K562 (cell line): Measurements from ENCODE around the gene MASTL. TPM values are rescaled to one million over a fixed set of nuclear protein-coding genes. Genes with fewer than 3 reads are reported as not detected.

ENCODE experiments used
- ATAC-seq: fragments of 200-7000 bp; cut with Tn5 transposase; 3 replicates; pipeline ENCODE4 v1.9.1; 2020; ENCODE audit warnings: moderate library complexity
- Bru-seq: library from RNA; stranded (reverse); fragments of 400-500 nt; gene quantifications from one replicate; lab custom pipeline; 2021; lab: Mats Ljungman, UMichigan
- BruChase-seq, 2 experiments: library from RNA; stranded (reverse); fragments of 400-500 nt; gene quantifications; one replicate each; lab custom pipeline; 2021; lab: Mats Ljungman, UMichigan
- BruUV-seq: library from RNA; stranded (reverse); fragments of 400-500 nt; replicated peaks from 2 replicates; lab custom pipeline; 2021; lab: Mats Ljungman, UMichigan
- CTCF ChIA-PET: fragments of 300-600 bp; formaldehyde crosslinking; extraction: SDS; loops from one replicate; lab custom pipeline; 2021; ENCODE audit warnings: low intra/inter-chr PET ratio; lab: Yijun Ruan, JAX
- POLR2A ChIA-PET: fragments of 300-600, 350-650 bp; sonication (Branson Sonifier 250); formaldehyde crosslinking; extraction: SDS; loops from one replicate; lab custom pipeline; 2021; ENCODE audit warnings: antibody characterized with exemption, inconsistent platforms; lab: Yijun Ruan, JAX
- DNase-seq, 4 experiments: peaks; one replicate each; pipeline versions ENCODE4 v3.0.0 to v3.0.0-alpha.2; 2011 to 2018; ENCODE audit warnings: low spot score in 3 of 4, mixed read lengths in 3 of 4; ENCODE audit errors: extremely low read depth in 1 of 4
- FAIRE-seq: peaks from 2 replicates; lab custom pipeline; 2011; peaks lifted over from hg19 to GRCh38; lab: Jason Lieb, UNC
- H2AFZ ChIP-seq: 2 replicates; pipeline ENCODE4 v1.6.0; 2011; ENCODE audit warnings: low read depth, low read length, control low read depth, inconsistent platforms
- H3K27ac ChIP-seq: fragments of 200-600 bp; 3 replicates; pipeline ENCODE4 v1.8.0; 2011; ENCODE audit warnings: low read depth, mild to moderate bottlenecking, control low read depth, inconsistent platforms, low read length, moderate library complexity, mixed read lengths; ENCODE audit errors: extremely low read depth
- H3K27me3 ChIP-seq, 2 experiments: fragments of 300-600 bp in 1 of 2; 2 replicates in 1 of 2; 3 replicates in 1 of 2; pipeline versions ENCODE4 v1.6.0 to v1.8.0; 2011; ENCODE audit warnings: inconsistent platforms in 2 of 2, low read length in 2 of 2, mild to moderate bottlenecking in 1 of 2, mixed read lengths in 1 of 2, moderate library complexity in 1 of 2; ENCODE audit not compliant: control insufficient read depth in 2 of 2, insufficient read depth in 2 of 2
- H3K36me3 ChIP-seq: fragments of 300-600 bp; 3 replicates; pipeline ENCODE4 v1.8.0; 2011; ENCODE audit warnings: mild to moderate bottlenecking, low read length, inconsistent platforms; ENCODE audit not compliant: control insufficient read depth, insufficient read depth
- H3K4me1 ChIP-seq, 2 experiments: fragments of 200-600 bp in 1 of 2; replicated peaks in 1 of 2; 2 replicates in 1 of 2; 3 replicates in 1 of 2; pipeline versions ENCODE4 v1.5.1 to v1.8.0; 2011; ENCODE audit warnings: inconsistent platforms in 2 of 2, low read length in 2 of 2, mild to moderate bottlenecking in 1 of 2, mixed read lengths in 1 of 2, moderate library complexity in 1 of 2; ENCODE audit not compliant: control insufficient read depth in 2 of 2, insufficient read depth in 2 of 2
- H3K4me2 ChIP-seq: 2 replicates; pipeline ENCODE4 v1.6.1; 2011; ENCODE audit warnings: low read length, control low read depth, inconsistent platforms, mixed read lengths; ENCODE audit not compliant: insufficient read depth
- H3K4me3 ChIP-seq: fragments of 200-600 bp; sonication (generic), shearing (Covaris generic); 2 replicates; pipeline ENCODE4 v1.5.1; 2016; ENCODE audit warnings: control low read depth, inconsistent platforms
- H3K79me2 ChIP-seq: fragments of 200-600 bp; 3 replicates; pipeline ENCODE4 v1.8.0; 2011; ENCODE audit warnings: low read length, inconsistent platforms; ENCODE audit not compliant: control insufficient read depth, insufficient read depth
- H3K9ac ChIP-seq, 2 experiments: 2 replicates each; pipeline versions ENCODE4 v1.6.0 to v1.6.1; 2011; ENCODE audit warnings: low read depth in 2 of 2, low read length in 2 of 2, control low read depth in 1 of 2, inconsistent platforms in 1 of 2, mild to moderate bottlenecking in 1 of 2, mixed read lengths in 1 of 2; ENCODE audit not compliant: insufficient read depth in 1 of 2
- H3K9me1 ChIP-seq: one replicate; pipeline ENCODE4 v1.6.0; 2011; ENCODE audit warnings: inconsistent platforms, mild to moderate bottlenecking, low read length, moderate library complexity; ENCODE audit not compliant: control insufficient read depth, insufficient read depth
- H3K9me3 ChIP-seq: replicated peaks from 2 replicates; pipeline ENCODE4 v1.5.1; 2011; ENCODE audit warnings: low read depth, low read length, inconsistent platforms; ENCODE audit not compliant: control insufficient read depth, insufficient read depth
- H4K20me1 ChIP-seq: replicated peaks from 2 replicates; pipeline ENCODE4 v1.6.1; 2011; ENCODE audit warnings: low read length, inconsistent platforms, mixed read lengths; ENCODE audit not compliant: control insufficient read depth, insufficient read depth
- CREM ChIP-seq: IDR thresholded peaks from 2 replicates; pipeline ENCODE4 v1.6.1; 2014; ENCODE audit warnings: antibody characterized with exemption, low read depth
- ELF1 ChIP-seq: fragments of 200-800 bp; sonication (Bioruptor generic); IDR thresholded peaks from 2 replicates; pipeline ENCODE4 v1.6.1; 2016; ENCODE audit warnings: missing genetic modification characterization, missing compliant biosample characterization
- FIP1L1 ChIP-seq: fragments of 200-400 bp; formaldehyde crosslinking; IDR thresholded peaks from 2 replicates; pipeline ENCODE4 v1.6.1; 2018; ENCODE audit warnings: mild to moderate bottlenecking, low read depth, low read length; ENCODE audit not compliant: poor library complexity, severe bottlenecking
- GABPB1 ChIP-seq: sonication (generic); formaldehyde crosslinking; IDR thresholded peaks from 2 replicates; pipeline ENCODE4 v1.8.0; 2022; ENCODE audit warnings: mild to moderate bottlenecking, missing genetic modification reagents
- KAT8 ChIP-seq: fragments of 450-650 bp; IDR thresholded peaks from 2 replicates; pipeline ENCODE4 v1.6.1; 2016; ENCODE audit warnings: low read depth, mild to moderate bottlenecking
- MAFG ChIP-seq: fragments of 450-650 bp; conservative IDR thresholded peaks from 2 replicates; pipeline ENCODE4 v1.6.1; 2016; ENCODE audit warnings: missing genetic modification characterization, missing compliant biosample characterization
- RCOR1 ChIP-seq, 2 experiments: IDR thresholded peaks; 2 replicates each; pipeline ENCODE4 v1.6.1; 2012; ENCODE audit warnings: low read depth in 2 of 2, low read length in 2 of 2, borderline replicate concordance in 1 of 2, improper control_type of control experiment in 1 of 2
- SETDB1 ChIP-seq: IDR thresholded peaks from one replicate; pipeline ENCODE4 v1.6.1; 2012; ENCODE audit warnings: low read length, control low read depth, inconsistent platforms
- SIN3B ChIP-seq: fragments of 450-650 bp; IDR thresholded peaks from 2 replicates; pipeline ENCODE4 v1.6.1; 2017; ENCODE audit warnings: low read depth, mild to moderate bottlenecking, moderate library complexity
- TSC22D4 ChIP-seq: fragments of 450-650 bp; IDR thresholded peaks from 2 replicates; pipeline ENCODE4 v1.6.1; 2016; ENCODE audit warnings: missing genetic modification characterization, missing biosample characterization, control low read depth
- ZBED1 ChIP-seq: IDR thresholded peaks from 2 replicates; pipeline ENCODE4 v1.6.1; 2014
- ZNF644 ChIP-seq: fragments of 200-800 bp; sonication (Bioruptor generic); IDR thresholded peaks from 2 replicates; pipeline ENCODE4 v1.6.1; 2016; ENCODE audit warnings: low read depth, missing genetic modification characterization, missing compliant biosample characterization
- WGBS: fragments of 100-300 bp; shearing (Covaris generic); methylation state at CpG from one replicate; pipeline ENCODE4 v1.1.6; 2016; ENCODE audit warnings: low coverage, mixed read lengths; ENCODE audit not compliant: insufficient coverage; ENCODE audit errors: missing lambda C conversion rate; 5-methylcytosine and 5-hydroxymethylcytosine counted together
- in situ Hi-C: fragments of 300-500 bp; cut with MboI; formaldehyde crosslinking; loops from 4 replicates; pipeline ENCODE4 v1.15.0; 2018; ENCODE audit warnings: inconsistent platforms, mixed read lengths
- intact Hi-C: fragments of 100-400 bp; cut with micrococcal nuclease; formaldehyde crosslinking; loops from 2 replicates; pipeline ENCODE4 v1.14.2; 2022
- long read RNA-seq, 3 experiments: library from polyadenylated mRNA in 2 of 3; library from RNA in 1 of 3; unstranded in 2 of 3; stranded (forward) in 1 of 3; transcript quantifications; one replicate each; pipeline ENCODE4 v2.0.0, GENCODE V29; 2019 to 2022
- polyA minus RNA-seq, 3 experiments: library from RNA; depleted of rRNA, polyadenylated mRNA; stranded (reverse); fragments of >200 nt; gene quantifications; 2 replicates each; pipeline ENCODE4 v1.2.3, GENCODE V29; 2011
- polyA plus RNA-seq, 8 experiments: library from polyadenylated mRNA; depleted of rRNA in 4 of 8; stranded (reverse) in 5 of 8; unstranded in 3 of 8; fragments of >200 nt; fragmentation: Nextera tagmentation in 2 of 8; fragmentation: Illumina TruSeq in 1 of 8; extraction: Ambion mirVana in 2 of 8; extraction: Trizol in 1 of 8; gene quantifications; 2 replicates each; pipeline versions ENCODE4 v1.2.1 to v1.2.3, GENCODE V29; 2011 to 2014; ENCODE audit warnings: inconsistent platforms in 1 of 8, missing spikeins in 1 of 8
- total RNA-seq, 7 experiments: library from RNA; depleted of rRNA in 6 of 7; stranded (reverse); fragments of >200 nt in 6 of 7; fragmentation: Illumina TruSeq in 2 of 7; extraction: Trizol in 2 of 7; gene quantifications; 2 replicates each; pipeline versions ENCODE4 v1.2.1 to v1.2.3, GENCODE V29; 2011 to 2021; ENCODE audit warnings: low replicate concordance in 1 of 7
- TF ChIP-seq, protein P1 (sequence below): IDR thresholded peaks from 2 replicates; pipeline ENCODE4 v1.6.1; 2014; ENCODE audit warnings: antibody characterized with exemption
- TF ChIP-seq, protein P2 (sequence below): fragments of 450-650 bp; formaldehyde crosslinking; IDR thresholded peaks from 2 replicates; pipeline ENCODE4 v1.4.0; 2022; ENCODE audit warnings: missing genetic modification characterization

Gene MASTL
- total RNA-seq (2011; cell fraction: chromatin; rRNA removed; ENCODE audit: low replicate concordance) = 19.7 and 67.4 TPM in 2 replicates
- total RNA-seq (2011; cell fraction: nucleolus; rRNA removed) = 15.2 and 18.7 TPM in 2 replicates
- total RNA-seq (2011; cell fraction: nucleoplasm; rRNA removed) = 20.9 and 24.3 TPM in 2 replicates
- total RNA-seq (2014; rRNA removed) = 26.0 and 26.9 TPM in 2 replicates
- 29.3 and 32.7 TPM in 2 replicates for total RNA-seq (2014; rRNA removed; fragmentation: Illumina TruSeq; extraction: Trizol)
- 27.4 and 29.9 TPM in 2 replicates for total RNA-seq (2015; rRNA removed; fragmentation: Illumina TruSeq; extraction: Trizol)
- 16.7 and 17.5 TPM in 2 replicates for total RNA-seq (2021)
- polyA plus RNA-seq (2011; rRNA removed) = 20.9 and 23.1 TPM in 2 replicates
- polyA plus RNA-seq (2011; cell fraction: cytosol; rRNA removed) = 4.1 and 10.4 TPM in 2 replicates
- 14.4 and 15.4 TPM in 2 replicates for polyA plus RNA-seq (2011; cell fraction: nucleus; rRNA removed)
- 12.7 and 15.2 TPM in 2 replicates for polyA plus RNA-seq (2012)
- polyA plus RNA-seq (2014; fragmentation: Illumina TruSeq; extraction: Trizol) = 24.8 and 29.7 TPM in 2 replicates
- 1 to 10 TPM; 6.8 to 8.0 TPM for polyA plus RNA-seq (2014; fragmentation: Nextera tagmentation; extraction: Ambion mirVana)
- 19.9 and 21.2 TPM in 2 replicates for polyA plus RNA-seq (2014; rRNA removed)
- 26.6 and 35.3 TPM in 2 replicates for polyA minus RNA-seq (2011; rRNA and poly(A)+ RNA removed)
- polyA minus RNA-seq (2011; cell fraction: cytosol; rRNA and poly(A)+ RNA removed) = 9.6 and 10.2 TPM in 2 replicates
- polyA minus RNA-seq (2011; cell fraction: nucleus; rRNA and poly(A)+ RNA removed) = 8.3 and 16.3 TPM in 2 replicates
- percentile 86 among the genes with signal in this experiment for Bru-seq, nascent RNA
- percentile 93 among the genes with signal in this experiment for BruChase-seq, experiment 1, labeled RNA remaining after a 2-hour chase
- BruChase-seq, experiment 2, labeled RNA remaining after a 6-hour chase = percentile 93 among the genes with signal in this experiment
- long read RNA-seq, experiment 1, transcript MASTL-202 (12 exons, 3,080 nt) = minor isoform, 5 of 32 reads
- long read RNA-seq, experiment 1, transcript MASTL-203 (12 exons, 3,623 nt) = major isoform, 11 of 32 reads
- long read RNA-seq, experiment 1, partial matches to known transcripts = 10 of 32 reads
- long read RNA-seq, experiment 1, other reads (novel, unspliced or antisense) = 6 of 32 reads
- long read RNA-seq, experiment 2, partial matches to known transcripts = 5 of 9 reads
- long read RNA-seq, experiment 2, other reads (novel, unspliced or antisense) = 0 of 9 reads
- long read RNA-seq, experiment 3, partial matches to known transcripts = 13 of 19 reads
- long read RNA-seq, experiment 3, other reads (novel, unspliced or antisense) = 3 of 19 reads

DNA sequence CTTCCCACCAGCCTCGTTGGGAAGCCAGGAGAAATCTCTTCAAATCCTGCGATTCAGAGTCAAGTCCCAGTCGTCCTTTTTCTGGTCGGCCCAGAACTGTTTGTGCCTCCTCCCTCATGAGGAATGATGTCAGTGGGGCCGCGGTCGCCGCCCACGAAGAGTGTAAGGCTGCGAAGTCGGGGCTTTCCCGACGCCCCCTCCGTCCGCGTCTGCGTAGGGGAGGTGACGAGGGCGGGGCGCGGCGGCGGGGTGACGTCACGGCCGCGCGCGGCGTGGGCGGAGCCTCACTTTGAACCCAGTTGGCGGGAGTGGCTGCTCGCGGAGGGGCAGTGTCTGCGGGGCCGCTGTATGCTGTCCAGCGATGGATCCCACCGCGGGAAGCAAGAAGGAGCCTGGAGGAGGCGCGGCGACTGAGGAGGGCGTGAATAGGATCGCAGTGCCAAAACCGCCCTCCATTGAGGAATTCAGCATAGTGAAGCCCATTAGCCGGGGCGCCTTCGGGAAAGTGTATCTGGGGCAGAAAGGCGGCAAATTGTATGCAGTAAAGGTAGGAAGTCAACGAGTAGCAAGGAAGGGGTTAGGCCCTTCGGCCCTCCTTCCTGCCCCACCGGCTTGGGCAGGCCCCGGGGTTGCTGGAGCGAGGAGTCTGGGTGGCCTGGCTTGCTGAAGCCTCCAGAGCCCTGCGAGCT is at the start of gene MASTL:
Gene MASTL (plus strand): TSS at position 287 of the 689 bp plus-strand sequence. CDS start 75 bp downstream, at position 362.
- under 1% methylated on average over 34 of the region's 55 CpGs for WGBS
- FAIRE-seq = peak; percentile 84
- Histone ChIP-seq H3K79me2 (peaks cover 89% of the 10 kb centered on the region), H4K20me1 (peaks cover 9% of the 10 kb centered on the region; the same call in 1 of the 2 replicates), H2AFZ (peak within 1 kb of the TSS; percentile 89), H3K27me3 (no peaks in the 10 kb centered on the region), H3K4me3 (peak within 1 kb of the TSS; percentile 70), H3K9ac (peak within 1 kb of the TSS; percentile 98 to 100), H3K4me2 (peak within 1 kb of the TSS; percentile 97), H3K9me1 (no peaks in the 10 kb centered on the region), H3K9me3 (no peaks in the 10 kb centered on the region), H3K27ac (peak within 1 kb of the TSS; percentile 98), H3K4me1 (peaks cover 7 to 16% of the 10 kb centered on the region in 2 experiments; a peak in 4 of 5 replicates), H3K36me3 (peaks cover 45% of the 10 kb centered on the region)
- TSS peak; percentile 55 for BruUV-seq
- peak; percentile 92 to 96 (median 94) for DNase-seq
- in situ Hi-C loops = no loop called here
- intact Hi-C loops = loop anchor here (2.0 to 10.0 kb wide), 2 partner anchors 88 to 290 kb away; partner anchors contain the start of gene ABI1
- POLR2A ChIA-PET = interaction anchor here (1.6 to 2.3 kb wide), 3 partner anchors 11 to 15 kb away, joined by 5 to 12 read pairs (median 8); no protein-coding TSS in a partner anchor
- peak; percentile 90 for ATAC-seq
- CTCF ChIA-PET = no interaction called here
- peak; percentile 98 for TF ChIP-seq CREM
- peak in 1 of 2 experiments; percentile 16; a peak in 1 of 4 replicates for TF ChIP-seq RCOR1 (IDR thresholded peaks at IDR 0.05; ENCODE audit: borderline replicate concordance in 1 of 2, low read depth in 2 of 2, low read length in 2 of 2)
- peak; percentile 72 for TF ChIP-seq FIP1L1
- no peak for TF ChIP-seq SETDB1
- TF ChIP-seq SIN3B = peak; percentile 81; the same call in 1 of the 2 replicates
- no peak; the same call in 1 of the 2 replicates for TF ChIP-seq ZNF644 (tag)
- TF ChIP-seq, protein P1, sequence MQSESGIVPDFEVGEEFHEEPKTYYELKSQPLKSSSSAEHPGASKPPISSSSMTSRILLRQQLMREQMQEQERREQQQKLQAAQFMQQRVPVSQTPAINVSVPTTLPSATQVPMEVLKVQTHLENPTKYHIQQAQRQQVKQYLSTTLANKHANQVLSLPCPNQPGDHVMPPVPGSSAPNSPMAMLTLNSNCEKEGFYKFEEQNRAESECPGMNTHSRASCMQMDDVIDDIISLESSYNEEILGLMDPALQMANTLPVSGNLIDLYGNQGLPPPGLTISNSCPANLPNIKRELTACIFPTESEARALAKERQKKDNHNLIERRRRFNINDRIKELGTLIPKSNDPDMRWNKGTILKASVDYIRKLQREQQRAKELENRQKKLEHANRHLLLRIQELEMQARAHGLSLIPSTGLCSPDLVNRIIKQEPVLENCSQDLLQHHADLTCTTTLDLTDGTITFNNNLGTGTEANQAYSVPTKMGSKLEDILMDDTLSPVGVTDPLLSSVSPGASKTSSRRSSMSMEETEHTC = no peak
- TF ChIP-seq, protein P2, sequence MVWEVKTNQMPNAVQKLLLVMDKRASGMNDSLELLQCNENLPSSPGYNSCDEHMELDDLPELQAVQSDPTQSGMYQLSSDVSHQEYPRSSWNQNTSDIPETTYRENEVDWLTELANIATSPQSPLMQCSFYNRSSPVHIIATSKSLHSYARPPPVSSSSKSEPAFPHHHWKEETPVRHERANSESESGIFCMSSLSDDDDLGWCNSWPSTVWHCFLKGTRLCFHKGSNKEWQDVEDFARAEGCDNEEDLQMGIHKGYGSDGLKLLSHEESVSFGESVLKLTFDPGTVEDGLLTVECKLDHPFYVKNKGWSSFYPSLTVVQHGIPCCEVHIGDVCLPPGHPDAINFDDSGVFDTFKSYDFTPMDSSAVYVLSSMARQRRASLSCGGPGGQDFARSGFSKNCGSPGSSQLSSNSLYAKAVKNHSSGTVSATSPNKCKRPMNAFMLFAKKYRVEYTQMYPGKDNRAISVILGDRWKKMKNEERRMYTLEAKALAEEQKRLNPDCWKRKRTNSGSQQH (CRISPR knock-in tag) = no peak
- TF ChIP-seq GABPB1 (CRISPR knock-in tag) = peak; percentile 71; the same call in 1 of the 2 replicates
- TF ChIP-seq ZBED1 = 0 out of 2 replicates have a peak, but pooled peaks have one; percentile 26
- TF ChIP-seq MAFG (tag) = no peak
- no peak for TF ChIP-seq KAT8
- TF ChIP-seq TSC22D4 (tag) = no peak
- no peak for TF ChIP-seq ELF1 (tag)
